SU-DHL-6 (cell line): ENCODE results near the gene SLC13A4.

Experiments used
- H2AFZ ChIP-seq: fragments of 200-600 bp; sonication (generic); 2 replicates; pipeline ENCODE4 v1.6.1; 2014; ENCODE audit warnings: low read depth, mild to moderate bottlenecking, moderate library complexity, mixed read lengths, antibody characterized with exemption, low read length; ENCODE audit not compliant: severe bottlenecking
- H3F3A ChIP-seq: fragments of 200-600 bp; shearing (Covaris generic); 2 replicates; pipeline ENCODE4 v1.6.0; 2016; ENCODE audit warnings: antibody characterized with exemption, mild to moderate bottlenecking; ENCODE audit not compliant: insufficient read depth
- H3K27ac ChIP-seq: fragments of 200-600 bp; sonication (generic); 2 replicates; pipeline ENCODE4 v1.5.1; 2016; ENCODE audit warnings: low read depth, mild to moderate bottlenecking, low read length, moderate library complexity, mixed read lengths
- H3K27me3 ChIP-seq: fragments of 200-600 bp; sonication (generic), shearing (Covaris generic); 2 replicates; pipeline ENCODE4 v1.6.0; 2014; ENCODE audit warnings: mild to moderate bottlenecking, low read length
- H3K36me3 ChIP-seq: fragments of 200-600 bp; sonication (generic); 2 replicates; pipeline ENCODE4 v1.6.1; 2014; ENCODE audit warnings: mild to moderate bottlenecking, low read length, mixed read lengths
- H3K4me2 ChIP-seq: fragments of 300-600, 200-600 bp; shearing (Covaris generic), sonication (generic); 2 replicates; pipeline ENCODE4 v1.6.0; 2014; ENCODE audit warnings: low read length, low read depth, mild to moderate bottlenecking; ENCODE audit not compliant: poor library complexity, severe bottlenecking
- H3K4me3 ChIP-seq: fragments of 200-600 bp; sonication (generic); 2 replicates; pipeline ENCODE4 v1.5.1; 2014; ENCODE audit warnings: antibody characterized with exemption, low read length, mild to moderate bottlenecking, mixed read lengths; ENCODE audit not compliant: insufficient read depth, poor library complexity, severe bottlenecking
- H3K79me2 ChIP-seq: fragments of 200-600 bp; sonication (generic); 2 replicates; pipeline ENCODE4 v1.6.1; 2014; ENCODE audit warnings: mild to moderate bottlenecking, low read length, moderate library complexity; ENCODE audit not compliant: insufficient read depth
- H3K9ac ChIP-seq: fragments of 200-600 bp; sonication (generic); 2 replicates; pipeline ENCODE4 v1.7.0; 2014; ENCODE audit warnings: mild to moderate bottlenecking, low read length
- H3K9me2 ChIP-seq: fragments of 200-600 bp; sonication (generic); replicated peaks from 2 replicates; pipeline ENCODE4 v1.6.1; 2014; ENCODE audit warnings: low read length; ENCODE audit not compliant: insufficient read depth
- H3K9me3 ChIP-seq: fragments of 200-600 bp; sonication (generic); 2 replicates; pipeline ENCODE4 v1.6.1; 2014; ENCODE audit warnings: low read length, mixed read lengths; ENCODE audit not compliant: insufficient read depth
- H4K20me1 ChIP-seq: fragments of 200-600 bp; sonication (generic); 2 replicates; pipeline ENCODE4 v1.6.1; 2014; ENCODE audit warnings: low read depth, mild to moderate bottlenecking, antibody characterized with exemption, low read length, moderate library complexity, mixed read lengths
- CTCF ChIP-seq: fragments of 200-600 bp; sonication (generic); IDR thresholded peaks from one replicate; pipeline ENCODE4 v1.5.1; 2017; ENCODE audit warnings: antibody characterized with exemption, mild to moderate bottlenecking, low read length, moderate library complexity; ENCODE audit not compliant: insufficient read depth, poor library complexity, severe bottlenecking
- EZH2phosphoT487 ChIP-seq: fragments of 200-600 bp; sonication (generic), shearing (Covaris generic); conservative IDR thresholded peaks from 2 replicates; pipeline ENCODE4 v1.6.1; 2018; ENCODE audit warnings: mild to moderate bottlenecking, antibody characterized with exemption, low read length, moderate library complexity, mixed read lengths

Gene SLC13A4

GRCh38 chr7:135723411-135723810 lies 4.6 kb downstream of the SLC13A4 start:
- Histone ChIP-seq H3K4me2 (no peak overlapping the region), H3K9ac (no peak overlapping the region), H2AFZ (no peak overlapping the region), H4K20me1 (no peaks in the 10 kb centered on the region), H3K27me3 (0 out of 2 replicates have a peak, but pooled peaks cover 2% of the 10 kb centered on the region), H3K4me3 (no peak overlapping the region), H3K79me2 (no peaks in the 10 kb centered on the region), H3K36me3 (no peaks in the 10 kb centered on the region), H3K9me3 (no peaks in the 10 kb centered on the region), H3K9me2 (no peaks in the 10 kb centered on the region), H3K27ac (no peak overlapping the region), H3F3A (no peaks in the 10 kb centered on the region)
- TF ChIP-seq CTCF (no peak), EZH2phosphoT487 (no peak)

GRCh38 chr7:135721198-135721820 lies 6.7 kb downstream of the SLC13A4 start:
- 0 out of 2 replicates have a peak, but pooled peaks cover 2% of the 10 kb centered on the region for H3K27me3 ChIP-seq
- H3K79me2 ChIP-seq: no peaks in the 10 kb centered on the region
- TF ChIP-seq CTCF: no peak
- H3K9ac ChIP-seq: no peak overlapping the region
- H3K27ac ChIP-seq: no peak overlapping the region
- no peak overlapping the region for H2AFZ ChIP-seq
- H3K9me2 ChIP-seq: no peaks in the 10 kb centered on the region
- H3F3A ChIP-seq: no peaks in the 10 kb centered on the region
- H3K4me3 ChIP-seq: no peak overlapping the region
- H3K9me3 ChIP-seq: no peaks in the 10 kb centered on the region
- H3K4me2 ChIP-seq: no peak overlapping the region
- H4K20me1 ChIP-seq: no peaks in the 10 kb centered on the region
- no peaks in the 10 kb centered on the region for H3K36me3 ChIP-seq

GRCh38 chr7:135719688-135720087 lies 8.3 kb downstream of the SLC13A4 start:
- Histone ChIP-seq H3K9me3 (no peaks in the 10 kb centered on the region), H3K27me3 (0 out of 2 replicates have a peak, but pooled peaks cover 2% of the 10 kb centered on the region)

More at GRCh38 chr7:135719688-135720087, 8.3 kb downstream of the SLC13A4 start:
- Histone ChIP-seq H3K4me3 (no peak overlapping the region), H3K4me2 (no peak overlapping the region), H3K36me3 (no peaks in the 10 kb centered on the region), H3F3A (no peaks in the 10 kb centered on the region), H3K27ac (no peak overlapping the region), H2AFZ (no peak overlapping the region), H3K9me2 (no peaks in the 10 kb centered on the region), H4K20me1 (no peaks in the 10 kb centered on the region), H3K9ac (no peak overlapping the region), H3K79me2 (no peaks in the 10 kb centered on the region)
- TF ChIP-seq EZH2phosphoT487 (no peak), CTCF (no peak)
